Measurements from ENCODE around the gene CMTM8.

The CMTM8 gene

GRCh38 chr3:32395496-32395895 is 157.0 kb downstream of the CMTM8 start:
- TF ChIP-seq GATA3 (IDR thresholded peaks at IDR 0.05; ENCODE audit: low read depth, low read length) (no peak), GATA2 (IDR thresholded peaks at IDR 0.05; ENCODE audit: low read depth, low read length) (no peak)

- TF ChIP-seq GATA2 (IDR thresholded peaks at IDR 0.05; ENCODE audit: low read depth, low read length) = no peak
- no peak for TF ChIP-seq GATA3 (IDR thresholded peaks at IDR 0.05; ENCODE audit: low read depth, low read length)
These were observed 159.5 kb downstream of the CMTM8 start for GRCh38 chr3:32397941-32398340.

DNA sequence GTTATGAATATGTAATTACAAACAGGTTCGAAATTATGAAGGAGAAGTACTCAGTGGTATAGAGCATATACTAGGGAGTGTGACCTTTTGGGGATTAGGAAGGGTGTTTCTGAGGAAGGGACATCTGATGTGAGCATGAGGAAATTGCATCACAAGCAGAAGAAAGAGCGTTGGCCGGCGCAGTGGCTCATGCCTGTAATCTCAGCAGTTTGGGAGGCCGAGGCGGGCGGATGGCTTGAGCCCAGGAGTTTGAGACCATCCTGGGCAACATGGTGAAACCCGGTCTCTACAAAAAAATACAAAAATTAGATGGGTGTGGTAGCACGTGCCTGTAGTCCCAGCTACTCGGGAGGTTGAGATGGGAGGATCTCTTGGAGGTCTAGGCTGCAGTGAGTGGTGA is 160.1 kb downstream of the CMTM8 start:
- no peak for TF ChIP-seq GATA3 (IDR thresholded peaks at IDR 0.05; ENCODE audit: low read depth, low read length)
- no peak for TF ChIP-seq GATA2 (IDR thresholded peaks at IDR 0.05; ENCODE audit: low read depth, low read length)

GRCh38 chr3:32399030-32399620 is 160.6 kb downstream of the CMTM8 start:
- TF ChIP-seq GATA3 (IDR thresholded peaks at IDR 0.05; ENCODE audit: low read depth, low read length) (no peak), GATA2 (IDR thresholded peaks at IDR 0.05; ENCODE audit: low read depth, low read length) (no peak)

DNA sequence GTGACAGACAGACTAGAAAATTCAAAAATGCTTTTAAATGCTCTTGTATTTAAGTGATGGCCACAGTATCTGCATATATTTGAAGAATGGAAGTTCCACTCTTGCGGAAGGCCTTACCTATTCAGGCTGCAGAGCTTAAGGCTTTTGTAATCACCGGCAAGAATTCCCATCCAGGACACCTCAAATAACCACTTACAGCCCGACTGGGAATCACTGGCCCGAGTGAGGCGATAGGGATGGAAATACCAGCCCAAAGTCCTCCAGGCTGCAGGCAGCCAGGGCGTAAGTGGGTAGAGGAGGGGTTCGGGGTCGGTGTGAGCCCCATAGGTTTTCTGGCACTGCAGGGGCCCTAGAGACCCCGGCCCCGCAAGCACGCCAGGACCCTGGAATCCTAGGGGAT is 162.6 kb downstream of the CMTM8 start:
- TF ChIP-seq GATA2 (IDR thresholded peaks at IDR 0.05; ENCODE audit: low read depth, low read length) = no peak
- no peak for TF ChIP-seq GATA3 (IDR thresholded peaks at IDR 0.05; ENCODE audit: low read depth, low read length)

GRCh38 chr3:32401556-32402081 is 163.1 kb downstream of the CMTM8 start:
- TF ChIP-seq GATA2 (IDR thresholded peaks at IDR 0.05; ENCODE audit: low read depth, low read length) (no peak), GATA3 (IDR thresholded peaks at IDR 0.05; ENCODE audit: low read depth, low read length) (no peak)

- TF ChIP-seq GATA2 (IDR thresholded peaks at IDR 0.05; ENCODE audit: low read depth, low read length) (no peak), GATA3 (IDR thresholded peaks at IDR 0.05; ENCODE audit: low read depth, low read length) (no peak)
These were observed 165.2 kb downstream of the CMTM8 start for GRCh38 chr3:32403663-32404062.

DNA sequence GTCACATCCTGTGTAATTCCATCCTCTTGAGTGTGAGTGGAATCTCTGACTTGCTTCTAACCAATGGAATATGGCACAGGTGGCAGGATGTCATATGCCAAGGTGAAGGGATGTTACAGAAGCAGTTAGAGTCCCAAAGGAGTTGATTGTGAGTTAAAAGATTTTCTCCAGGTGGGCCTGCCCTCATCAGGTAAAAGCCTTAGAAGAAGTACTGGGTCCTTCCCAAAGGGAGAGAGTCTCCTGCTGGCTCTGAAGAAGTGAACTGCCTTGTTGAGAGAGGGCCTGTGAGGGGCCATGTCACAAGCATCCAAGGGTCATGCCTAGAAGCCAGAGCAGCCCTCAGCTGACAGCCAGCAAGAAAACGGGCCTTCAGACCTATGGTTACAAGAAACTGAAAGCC is 166.2 kb downstream of the CMTM8 start:
- TF ChIP-seq GATA3 (IDR thresholded peaks at IDR 0.05; ENCODE audit: low read depth, low read length) = no peak
- no peak for TF ChIP-seq GATA2 (IDR thresholded peaks at IDR 0.05; ENCODE audit: low read depth, low read length)

- TF ChIP-seq GATA3 (IDR thresholded peaks at IDR 0.05; ENCODE audit: low read depth, low read length) = no peak
- TF ChIP-seq GATA2 (IDR thresholded peaks at IDR 0.05; ENCODE audit: low read depth, low read length) = no peak
These were observed 166.7 kb downstream of the CMTM8 start for GRCh38 chr3:32405155-32405554.

- TF ChIP-seq GATA2 (IDR thresholded peaks at IDR 0.05; ENCODE audit: low read depth, low read length) (no peak), GATA3 (IDR thresholded peaks at IDR 0.05; ENCODE audit: low read depth, low read length) (no peak)
These were observed 167.3 kb downstream of the CMTM8 start for GRCh38 chr3:32405711-32406323.

DNA sequence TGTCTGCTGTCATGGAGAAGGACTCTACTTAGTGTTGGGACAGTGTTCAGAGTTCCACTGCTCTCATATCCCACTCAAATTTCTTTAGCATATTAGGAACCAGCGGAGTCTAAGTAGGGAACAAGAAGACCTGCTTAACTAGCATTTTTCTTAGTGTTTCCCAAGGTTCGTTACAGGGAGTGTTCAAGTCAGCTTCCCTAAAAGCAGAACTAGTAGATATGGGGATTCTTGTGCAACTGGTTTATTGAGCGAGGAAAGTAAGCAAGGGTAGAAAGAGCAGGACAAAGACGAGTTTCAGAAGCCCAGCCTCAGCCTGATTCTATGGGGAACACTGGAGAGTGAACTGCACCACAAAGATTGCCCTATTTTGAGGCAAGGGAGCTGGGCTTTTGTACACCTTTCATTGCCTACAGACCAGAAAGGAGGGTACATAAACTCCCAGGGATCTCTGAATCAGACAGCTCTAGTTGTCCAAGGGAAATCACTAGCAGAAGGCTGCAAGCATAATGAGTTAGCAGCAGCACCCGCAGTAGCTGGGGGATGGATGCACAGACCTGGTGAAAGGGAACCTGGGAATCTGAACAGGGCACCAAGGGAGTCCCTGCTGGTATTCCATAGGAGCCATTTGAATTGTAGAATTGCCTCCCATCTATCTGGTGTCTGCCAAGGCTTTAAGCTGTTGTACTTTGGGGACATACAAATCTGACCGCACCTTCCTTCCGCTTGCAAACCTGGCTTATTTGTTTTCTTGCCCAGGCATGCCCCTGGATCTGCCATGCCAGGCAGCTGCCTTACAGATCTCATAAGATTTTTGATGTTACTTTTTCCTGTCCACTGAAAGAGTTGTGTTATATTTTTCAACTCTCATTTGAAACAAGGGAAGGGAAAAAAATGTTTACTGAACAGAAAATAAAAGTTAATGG is 168.3 kb downstream of the CMTM8 start:
- TF ChIP-seq GATA2 (IDR thresholded peaks at IDR 0.05; ENCODE audit: low read depth, low read length) (no peak), GATA3 (IDR thresholded peaks at IDR 0.05; ENCODE audit: low read depth, low read length) (no peak)

DNA sequence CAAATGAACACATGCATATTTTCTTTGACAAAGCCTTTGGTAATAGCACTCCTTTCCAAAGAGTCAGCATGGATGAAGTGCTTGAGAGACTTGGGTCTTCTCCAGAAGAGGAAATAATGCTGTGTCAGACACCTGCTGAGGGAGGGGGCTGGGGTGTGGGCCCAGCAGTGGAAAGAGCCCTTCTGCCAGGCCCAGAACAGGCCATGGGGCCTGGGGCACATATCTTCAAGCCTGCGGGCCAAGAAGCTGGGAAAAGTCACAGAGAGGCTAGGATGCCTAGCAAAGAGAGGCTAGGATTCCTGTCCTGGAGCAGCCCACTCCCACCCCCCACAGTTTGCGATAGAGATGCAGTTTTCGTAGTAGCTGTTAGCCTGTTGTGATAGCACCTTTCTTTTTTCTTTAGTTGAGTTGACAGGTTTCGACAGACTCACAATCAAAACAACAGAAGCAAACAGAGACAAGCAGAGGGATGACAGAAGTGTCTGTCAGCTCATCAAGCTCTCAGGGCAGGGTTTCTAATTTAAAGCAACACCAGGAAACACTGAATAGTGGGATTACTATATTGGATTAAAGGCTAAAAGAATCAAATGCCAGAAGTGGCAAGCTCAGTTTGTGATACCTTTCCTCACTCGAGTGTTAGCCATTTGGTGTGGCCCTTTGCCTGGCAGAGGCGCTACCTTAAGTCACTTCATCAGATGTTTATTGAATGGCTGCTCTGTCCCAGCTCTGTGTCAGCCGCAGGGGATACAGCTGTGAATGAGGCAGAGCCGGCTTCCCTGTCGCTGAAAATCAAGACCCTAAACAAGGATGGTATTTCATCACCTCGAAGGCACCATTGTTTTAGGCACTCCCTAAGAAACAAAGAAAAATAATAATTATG is 172.1 kb downstream of the CMTM8 start:
- TF ChIP-seq GATA2 (IDR thresholded peaks at IDR 0.05; ENCODE audit: low read depth, low read length) = no peak
- no peak for TF ChIP-seq GATA3 (IDR thresholded peaks at IDR 0.05; ENCODE audit: low read depth, low read length)

- TF ChIP-seq GATA2 (IDR thresholded peaks at IDR 0.05; ENCODE audit: low read depth, low read length) (no peak), GATA3 (IDR thresholded peaks at IDR 0.05; ENCODE audit: low read depth, low read length) (no peak)
These were observed 173.0 kb downstream of the CMTM8 start for GRCh38 chr3:32411442-32411841.
